PC-9 (cell line): ENCODE measurements around the gene HCN4. TPM values are rescaled to one million over a fixed set of nuclear protein-coding genes. Genes with fewer than 3 reads are reported as not detected.

Experiments used
- BruUV-seq: library from RNA; stranded (reverse); fragments of 400-500 nt; replicated peaks from 2 replicates; lab custom pipeline; 2021; lab: Mats Ljungman, UMichigan
- CTCF ChIA-PET: fragments of 300-600 bp; sonication (Branson Sonifier 250); formaldehyde crosslinking; loops from one replicate; lab custom pipeline; 2022; ENCODE audit warnings: antibody characterized with exemption; lab: Charles Lee
- POLR2A ChIA-PET: fragments of 300-600 bp; sonication (Branson Sonifier 250); formaldehyde crosslinking; loops from one replicate; lab custom pipeline; 2022; ENCODE audit warnings: antibody characterized with exemption; ENCODE audit not compliant: unreplicated experiment; lab: Charles Lee
- DNase-seq, 2 experiments: peaks; one replicate each; pipeline versions ENCODE4 v3.0.0 to v3.0.0-alpha.2; 2015 to 2022; ENCODE audit warnings: mixed read lengths in 1 of 2
- H2AFZ ChIP-seq: fragments of 200-600 bp; sonication (generic); 2 replicates; pipeline ENCODE4 v1.8.1; 2017; ENCODE audit warnings: antibody characterized with exemption
- H3F3A ChIP-seq: fragments of 200-600 bp; sonication (generic); 2 replicates; pipeline ENCODE4 v1.8.1; 2017; ENCODE audit warnings: antibody characterized with exemption, mild to moderate bottlenecking, low read depth; ENCODE audit not compliant: insufficient read depth
- H3K27ac ChIP-seq: fragments of 200-600 bp; sonication (generic); 2 replicates; pipeline ENCODE4 v1.6.1; 2016; ENCODE audit warnings: mixed run types
- H3K27me3 ChIP-seq: fragments of 200-600 bp; sonication (generic); 2 replicates; pipeline ENCODE4 v1.6.1; 2016; ENCODE audit warnings: low read depth, mixed run types; ENCODE audit not compliant: insufficient read depth
- H3K36me3 ChIP-seq: fragments of 200-600 bp; sonication (generic); 2 replicates; pipeline ENCODE4 v1.6.1; 2016; ENCODE audit warnings: low read depth, mixed run types
- H3K4me1 ChIP-seq: fragments of 200-600 bp; sonication (generic); replicated peaks from 2 replicates; pipeline ENCODE4 v1.6.1; 2016; ENCODE audit warnings: mixed run types; ENCODE audit not compliant: insufficient read depth
- H3K4me2 ChIP-seq: fragments of 200-600 bp; sonication (generic); 2 replicates; pipeline ENCODE4 v1.6.1; 2017; ENCODE audit warnings: mixed run types
- H3K4me3 ChIP-seq: fragments of 200-600 bp; sonication (generic); 2 replicates; pipeline ENCODE4 v1.6.1; 2016; ENCODE audit warnings: mixed run types
- H3K79me2 ChIP-seq: fragments of 200-600 bp; sonication (generic); 2 replicates; pipeline ENCODE4 v1.6.1; 2017; ENCODE audit warnings: low read depth, mixed run types
- H3K9me2 ChIP-seq: fragments of 200-600 bp; sonication (generic); 2 replicates; pipeline ENCODE4 v1.8.1; 2017; ENCODE audit warnings: mild to moderate bottlenecking; ENCODE audit not compliant: insufficient read depth
- H3K9me3 ChIP-seq: fragments of 200-600 bp; sonication (generic); 2 replicates; pipeline ENCODE4 v1.8.1; 2016; ENCODE audit warnings: low read depth; ENCODE audit not compliant: insufficient read depth
- H4K20me1 ChIP-seq: fragments of 200-600 bp; sonication (generic); 2 replicates; pipeline ENCODE4 v1.8.1; 2017; ENCODE audit not compliant: insufficient read depth
- EZH2 ChIP-seq: fragments of 200-600 bp; sonication (generic); IDR thresholded peaks from 2 replicates; pipeline ENCODE4 v1.8.0; 2017; ENCODE audit warnings: antibody characterized with exemption, low read depth
- intact Hi-C: fragments of 100-400 bp; cut with micrococcal nuclease; formaldehyde crosslinking; loops from one replicate; pipeline ENCODE4 v1.10.0; 2022; ENCODE audit not compliant: unreplicated experiment
- total RNA-seq: library from RNA; stranded (reverse); gene quantifications from 2 replicates; pipeline ENCODE4 v1.2.3, GENCODE V29; 2021
- TF ChIP-seq, protein P1 (sequence below): fragments of 200-600 bp; sonication (generic); conservative IDR thresholded peaks from 2 replicates; pipeline ENCODE4 v1.6.1; 2017; ENCODE audit warnings: mixed run types, antibody characterized with exemption, mild to moderate bottlenecking, moderate library complexity

The HCN4 gene
- total RNA-seq, 1 experiment from 2014 or later = not detected

DNA sequence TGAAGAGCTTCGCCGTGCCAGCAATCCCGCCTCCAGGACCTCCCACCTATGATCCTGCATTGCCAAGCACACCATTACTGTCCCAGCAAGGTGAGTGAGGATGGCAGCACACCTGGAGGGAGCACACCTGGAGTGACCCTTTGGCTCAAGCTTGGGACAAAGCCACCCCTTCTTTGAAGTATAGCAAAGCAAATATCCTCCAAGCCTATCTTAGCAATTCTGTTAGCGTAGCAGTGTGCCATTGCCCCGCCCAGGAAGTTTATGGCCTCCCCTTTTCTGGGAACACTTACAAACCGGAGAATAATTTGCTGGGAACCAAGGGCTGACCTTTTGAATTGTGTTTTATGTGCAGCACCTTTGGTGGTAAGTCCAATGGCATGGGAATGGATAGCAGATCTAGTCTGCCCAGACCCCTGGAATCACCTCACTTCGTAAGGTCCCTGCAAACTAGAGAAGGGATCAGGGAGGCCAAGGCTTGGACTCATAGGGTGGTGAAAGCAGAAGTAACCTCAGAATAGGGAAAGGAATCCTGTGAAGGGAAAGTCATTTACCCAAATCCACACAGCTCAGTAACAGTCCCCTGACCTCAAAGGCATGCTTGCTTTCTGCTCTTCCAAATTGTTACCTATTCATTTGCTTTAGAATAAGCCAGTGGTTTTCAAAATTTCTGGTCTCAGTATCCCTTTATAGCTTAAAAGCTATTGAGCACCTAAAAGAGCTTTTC lies 70.1 kb downstream of the HCN4 start:
- no TSS peak for BruUV-seq
- no peak overlapping the region for H3K4me2 ChIP-seq
- CTCF ChIA-PET = no interaction called here
- H3K4me3 ChIP-seq = no peak overlapping the region
- no peaks in the 10 kb centered on the region for H3K9me2 ChIP-seq
- TF ChIP-seq, protein P1, sequence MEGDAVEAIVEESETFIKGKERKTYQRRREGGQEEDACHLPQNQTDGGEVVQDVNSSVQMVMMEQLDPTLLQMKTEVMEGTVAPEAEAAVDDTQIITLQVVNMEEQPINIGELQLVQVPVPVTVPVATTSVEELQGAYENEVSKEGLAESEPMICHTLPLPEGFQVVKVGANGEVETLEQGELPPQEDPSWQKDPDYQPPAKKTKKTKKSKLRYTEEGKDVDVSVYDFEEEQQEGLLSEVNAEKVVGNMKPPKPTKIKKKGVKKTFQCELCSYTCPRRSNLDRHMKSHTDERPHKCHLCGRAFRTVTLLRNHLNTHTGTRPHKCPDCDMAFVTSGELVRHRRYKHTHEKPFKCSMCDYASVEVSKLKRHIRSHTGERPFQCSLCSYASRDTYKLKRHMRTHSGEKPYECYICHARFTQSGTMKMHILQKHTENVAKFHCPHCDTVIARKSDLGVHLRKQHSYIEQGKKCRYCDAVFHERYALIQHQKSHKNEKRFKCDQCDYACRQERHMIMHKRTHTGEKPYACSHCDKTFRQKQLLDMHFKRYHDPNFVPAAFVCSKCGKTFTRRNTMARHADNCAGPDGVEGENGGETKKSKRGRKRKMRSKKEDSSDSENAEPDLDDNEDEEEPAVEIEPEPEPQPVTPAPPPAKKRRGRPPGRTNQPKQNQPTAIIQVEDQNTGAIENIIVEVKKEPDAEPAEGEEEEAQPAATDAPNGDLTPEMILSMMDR = no peak
- TF ChIP-seq EZH2 = no peak
- no peaks in the 10 kb centered on the region for H3K4me1 ChIP-seq
- H4K20me1 ChIP-seq = no peaks in the 10 kb centered on the region
- POLR2A ChIA-PET = interaction anchor here (0.6 kb wide), 1 partner anchor 117 kb away, joined by 3 read pairs; no protein-coding TSS in a partner anchor
- DNase-seq = no peak
- no peaks in the 10 kb centered on the region for H3K36me3 ChIP-seq
- no peaks in the 10 kb centered on the region for H3K79me2 ChIP-seq
- no peak overlapping the region for H3K27ac ChIP-seq
- no peaks in the 10 kb centered on the region for H3K27me3 ChIP-seq
- no peaks in the 10 kb centered on the region for H3F3A ChIP-seq
- no peaks in the 10 kb centered on the region for H3K9me3 ChIP-seq
- no peak overlapping the region for H2AFZ ChIP-seq
- intact Hi-C loops = no loop called here

DNA sequence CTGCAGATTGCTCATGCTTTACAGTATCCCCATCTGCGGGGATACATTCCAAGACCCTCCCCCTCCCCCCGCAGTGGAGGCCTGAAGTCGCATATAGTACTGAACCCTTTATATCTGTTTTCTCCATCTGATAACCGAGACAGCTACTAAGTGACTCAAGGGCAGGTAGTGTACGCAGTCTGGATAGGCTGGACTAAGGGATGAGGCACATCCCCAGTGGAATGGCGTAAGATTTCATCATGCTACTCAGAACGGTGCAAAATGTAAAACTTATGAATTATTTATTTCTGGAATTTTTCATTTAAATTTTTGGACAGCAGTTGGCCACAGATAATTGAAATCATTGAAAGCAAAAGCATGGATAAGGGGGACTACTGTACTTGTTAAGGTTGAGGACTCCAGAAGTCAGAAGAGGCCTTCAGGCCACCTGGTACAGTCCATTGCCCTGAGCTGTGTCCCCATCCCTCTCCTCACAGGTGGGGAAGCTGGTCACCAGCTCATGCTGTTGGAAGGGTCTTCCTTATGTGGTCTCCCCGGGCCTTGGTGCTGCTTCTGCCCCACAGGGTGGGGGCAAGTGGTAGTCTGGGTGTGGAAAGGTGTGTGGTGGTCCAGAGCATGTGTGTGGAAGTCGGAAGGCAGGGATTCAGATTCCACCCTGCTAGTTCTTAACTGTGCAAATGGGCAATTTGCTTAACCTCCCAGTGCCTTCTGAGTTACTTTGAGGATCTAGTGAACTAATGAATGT lies 72.0 kb downstream of the HCN4 start:
- Histone ChIP-seq H3K9me2 (no peaks in the 10 kb centered on the region), H2AFZ (no peak overlapping the region), H3K27me3 (no peaks in the 10 kb centered on the region), H3F3A (no peaks in the 10 kb centered on the region), H3K9me3 (no peaks in the 10 kb centered on the region), H3K27ac (no peak overlapping the region), H3K4me2 (no peak overlapping the region), H3K79me2 (no peaks in the 10 kb centered on the region), H3K4me1 (no peaks in the 10 kb centered on the region), H3K4me3 (no peak overlapping the region), H3K36me3 (no peaks in the 10 kb centered on the region), H4K20me1 (no peaks in the 10 kb centered on the region)
- ChIA-PET POLR2A (no interaction called here), CTCF (no interaction called here)
- TF ChIP-seq, protein P1 = no peak
- TF ChIP-seq EZH2 = no peak
- BruUV-seq = no TSS peak
- intact Hi-C loops = no loop called here
- no peak for DNase-seq

DNA sequence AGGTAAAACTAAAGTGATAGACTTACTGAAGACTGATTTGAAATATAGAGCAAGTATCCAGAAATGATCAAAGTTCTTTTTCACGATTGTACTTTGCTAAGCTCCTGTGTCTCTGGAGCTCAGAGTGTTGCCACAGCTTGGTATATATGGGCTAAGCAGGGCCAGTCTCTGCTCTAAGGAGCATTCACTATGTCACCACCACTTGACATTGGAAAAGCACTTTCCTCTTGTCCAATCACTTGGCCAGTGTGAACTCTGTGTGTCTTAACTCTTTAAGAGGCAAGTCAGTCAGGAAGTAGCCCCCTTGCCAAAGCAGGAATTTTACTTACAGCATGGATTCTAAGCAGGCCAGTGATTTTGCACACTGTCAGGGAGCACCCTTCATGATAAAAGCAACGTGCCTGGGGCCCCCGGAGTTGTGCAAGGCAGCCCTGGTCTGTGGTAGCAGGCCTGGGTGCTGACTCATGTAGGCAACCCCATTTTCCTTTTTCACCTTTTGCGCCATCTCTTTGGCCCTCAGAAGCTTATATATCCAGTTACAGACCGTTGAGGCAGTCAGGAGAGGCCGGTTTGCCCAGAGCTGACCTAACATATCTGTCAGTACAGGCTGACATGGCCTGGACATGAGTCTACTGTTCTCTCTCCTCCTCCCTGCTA lies 73.0 kb downstream of the HCN4 start:
- Histone ChIP-seq H3K36me3 (no peaks in the 10 kb centered on the region), H3K27ac (no peak overlapping the region), H3K9me3 (no peaks in the 10 kb centered on the region), H3K9me2 (no peaks in the 10 kb centered on the region), H3F3A (no peaks in the 10 kb centered on the region), H3K4me1 (no peaks in the 10 kb centered on the region), H2AFZ (no peak overlapping the region), H3K4me2 (no peak overlapping the region), H3K27me3 (no peaks in the 10 kb centered on the region), H3K79me2 (no peaks in the 10 kb centered on the region), H3K4me3 (no peak overlapping the region), H4K20me1 (no peaks in the 10 kb centered on the region)
- no TSS peak for BruUV-seq
- intact Hi-C loops = no loop called here
- CTCF ChIA-PET = no interaction called here
- DNase-seq = no peak
- no peak for TF ChIP-seq EZH2
- POLR2A ChIA-PET = no interaction called here
